Endometrial microvascular endothelial cells (primary cell): ENCODE measurements around the gene FIBIN. TPM values are rescaled to one million over a fixed set of nuclear protein-coding genes. Genes with fewer than 3 reads are reported as not detected.
"Not testable (repeated sequence)": the region's sequence is repeated elsewhere in the genome, so short reads cannot be mapped to it uniquely, and the experiment has no call there.

Experiments
- in situ Hi-C: cut with HindIII; loops from 2 replicates; pipeline ENCODE4 v1.10.0; 2017; ENCODE audit warnings: low sequenced_read_pairs, low pct_unique_long_range_greater_than_20kb; ENCODE audit errors: inconsistent ontology term
- total RNA-seq: library from RNA; depleted of rRNA; stranded (reverse); fragments of >200 nt; gene quantifications from one replicate; pipeline ENCODE4 v1.2.3, GENCODE V29; 2015; ENCODE audit errors: inconsistent ontology term

FIBIN gene
- total RNA-seq = not detected

GRCh38 chr11:26993965-26994457 lies at the start of gene FIBIN:
Gene FIBIN (plus strand): TSS chr11:26994112. CDS start chr11:26994527, 415 bp downstream.
- in situ Hi-C loops = no loop called here

GRCh38 chr11:26944866-26945664 lies 48.8 kb upstream of the FIBIN start:
- in situ Hi-C loops = no loop called here

GRCh38 chr11:26946257-26946716 lies 47.6 kb upstream of the FIBIN start:
- in situ Hi-C loops = no loop called here

GRCh38 chr11:26947379-26947844 lies 46.5 kb upstream of the FIBIN start:
- in situ Hi-C loops = no loop called here

- in situ Hi-C loops = no loop called here
Measured at GRCh38 chr11:26947904-26948639, 45.8 kb upstream of the FIBIN start.

GRCh38 chr11:26948881-26949280 lies 45.0 kb upstream of the FIBIN start:
- in situ Hi-C loops = no loop called here

- in situ Hi-C loops = no loop called here
Measured at GRCh38 chr11:26949846-26950245, 44.1 kb upstream of the FIBIN start.

- in situ Hi-C loops = no loop called here
Measured at GRCh38 chr11:26950260-26950719, 43.6 kb upstream of the FIBIN start.

GRCh38 chr11:26951809-26952515 lies 42.0 kb upstream of the FIBIN start:
- in situ Hi-C loops = no loop called here

- in situ Hi-C loops = no loop called here
Measured at GRCh38 chr11:26953770-26954392, 40.0 kb upstream of the FIBIN start.

GRCh38 chr11:26958005-26958701 lies 35.8 kb upstream of the FIBIN start:
- in situ Hi-C loops = no loop called here

- in situ Hi-C loops = no loop called here
Measured at GRCh38 chr11:26958702-26959049, 35.2 kb upstream of the FIBIN start.

GRCh38 chr11:26960281-26960680 lies 33.6 kb upstream of the FIBIN start:
- in situ Hi-C loops = no loop called here

- in situ Hi-C loops = no loop called here
Measured at GRCh38 chr11:26963764-26964163, 30.1 kb upstream of the FIBIN start.

- in situ Hi-C loops = no loop called here
Measured at GRCh38 chr11:26964339-26964738, 29.6 kb upstream of the FIBIN start.

GRCh38 chr11:26964847-26965485 lies 28.9 kb upstream of the FIBIN start:
- in situ Hi-C loops = not testable (repeated sequence)

GRCh38 chr11:26971961-26972360 lies 22.0 kb upstream of the FIBIN start:
- in situ Hi-C loops = no loop called here
